Stimulated activated naive CD8-positive, alpha-beta T cell treated with anti-CD3 and anti-CD28 coated beads, Interleukin-15, Interleukin-2, amounts not matched to agents 100 ng/mL and 50 ng/mL, for 24 hours (primary cell): ENCODE results near the gene DCLRE1C.
"Not testable (repeated sequence)": the region's sequence is repeated elsewhere in the genome, so short reads cannot be mapped to it uniquely, and the experiment has no call there.

ENCODE experiments used
- H3K27ac Mint-ChIP-seq: one replicate; pipeline ENCODE4 v1.8.0; 2021; ENCODE audit warnings: mild to moderate bottlenecking, mixed read lengths
- H3K27me3 Mint-ChIP-seq: one replicate; pipeline ENCODE4 v1.8.0; 2021; ENCODE audit warnings: mixed read lengths
- H3K36me3 Mint-ChIP-seq: one replicate; pipeline ENCODE4 v1.8.0; 2021; ENCODE audit warnings: low read depth, mixed read lengths
- H3K4me1 Mint-ChIP-seq: one replicate; pipeline ENCODE4 v1.8.0; 2021; ENCODE audit warnings: low read depth, mixed read lengths
- H3K4me3 Mint-ChIP-seq: one replicate; pipeline ENCODE4 v1.8.0; 2021; ENCODE audit warnings: mild to moderate bottlenecking, mixed read lengths
- H3K9me3 Mint-ChIP-seq: one replicate; pipeline ENCODE4 v1.8.0; 2021; ENCODE audit warnings: mixed read lengths

Gene DCLRE1C

DNA sequence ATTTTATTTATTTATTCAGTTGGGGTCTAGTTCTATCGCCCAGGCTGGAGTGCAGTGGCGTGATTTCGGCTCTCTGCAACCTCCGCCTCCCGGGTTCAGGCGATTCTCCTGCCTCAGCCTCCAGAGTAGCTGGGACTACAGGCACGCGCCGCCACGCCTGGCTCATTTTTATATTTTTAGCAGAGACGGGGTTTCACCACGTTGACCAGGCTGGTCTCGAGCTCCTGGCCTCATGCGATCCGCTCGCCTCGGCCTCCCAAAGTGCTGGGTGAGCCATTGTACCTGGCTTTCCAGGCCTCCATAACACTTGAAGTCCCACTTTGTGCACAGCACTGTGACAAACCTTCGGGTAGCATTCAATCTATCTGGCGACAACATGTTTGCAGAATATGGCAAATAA is 1.0 kb upstream of the DCLRE1C start:
- Mint-ChIP-seq H3K4me1 (peaks cover 50% of the 10 kb centered on the region), H3K27ac (peak overlapping the region; percentile 94), H3K36me3 (peaks cover 9% of the 10 kb centered on the region), H3K9me3 (no peaks in the 10 kb centered on the region), H3K4me3 (peak overlapping the region; percentile 91), H3K27me3 (no peaks in the 10 kb centered on the region)

DNA sequence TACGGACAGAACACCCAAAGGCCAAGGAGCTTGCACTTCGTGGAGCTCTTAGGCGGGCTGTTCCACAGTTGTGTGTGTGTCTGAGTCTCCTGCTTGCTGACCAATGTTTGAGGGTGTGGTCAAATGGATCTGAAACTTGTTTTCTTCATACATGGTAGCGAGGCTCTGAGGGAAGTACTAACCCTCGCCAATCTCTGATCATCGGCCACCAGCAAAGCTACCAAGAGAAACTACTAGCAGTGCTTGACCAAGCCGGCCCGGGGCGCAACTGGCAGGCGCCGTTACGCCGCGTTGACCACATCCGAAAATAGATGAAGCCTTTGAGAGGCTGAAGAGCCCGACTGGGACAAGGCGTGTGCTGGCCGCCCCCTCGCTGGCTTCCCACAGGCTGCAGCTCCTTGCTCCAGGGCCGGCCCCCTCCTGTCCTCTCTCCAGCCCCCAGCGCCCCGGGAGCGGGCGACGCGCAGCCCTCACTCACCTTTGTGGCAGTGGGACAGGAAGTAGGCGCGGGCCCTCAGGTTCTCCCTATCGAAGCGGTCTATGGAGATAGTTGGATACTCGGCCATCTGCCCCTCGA is 384 bp downstream of the DCLRE1C start:
- peak overlapping the region; percentile 94 for H3K27ac Mint-ChIP-seq
- peaks cover 51% of the 10 kb centered on the region for H3K4me1 Mint-ChIP-seq
- peaks cover 13% of the 10 kb centered on the region for H3K36me3 Mint-ChIP-seq
- no peaks in the 10 kb centered on the region for H3K27me3 Mint-ChIP-seq
- peak overlapping the region; percentile 91 for H3K4me3 Mint-ChIP-seq
- no peaks in the 10 kb centered on the region for H3K9me3 Mint-ChIP-seq

DNA sequence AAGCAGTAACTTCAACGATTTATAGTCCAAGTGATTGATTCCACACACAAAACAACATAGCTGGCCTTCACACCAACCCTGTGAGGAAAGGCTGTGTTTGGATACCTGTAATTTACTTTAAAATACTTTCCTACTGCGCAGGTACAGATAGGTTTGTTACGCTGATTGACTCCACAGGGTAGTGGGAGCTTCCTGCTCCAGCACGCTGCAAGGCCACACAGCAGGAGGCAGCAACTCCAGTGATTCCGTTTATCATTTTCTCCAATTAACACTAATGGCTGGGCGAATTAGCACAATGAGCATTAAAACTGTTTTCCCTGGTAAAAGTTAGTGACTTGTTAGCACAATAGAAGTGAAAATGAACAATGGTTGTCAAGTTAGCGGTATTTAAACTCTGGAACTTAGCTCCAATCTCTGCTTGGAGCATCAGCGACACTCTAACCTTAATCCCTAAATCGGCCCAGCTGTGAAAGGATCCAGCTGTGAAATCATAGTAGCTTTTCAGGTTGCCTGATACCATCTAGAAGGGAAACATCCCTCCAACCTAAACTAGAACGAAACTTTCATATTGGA is 959 bp downstream of the DCLRE1C start:
- peaks cover 51% of the 10 kb centered on the region for H3K4me1 Mint-ChIP-seq

DNA sequence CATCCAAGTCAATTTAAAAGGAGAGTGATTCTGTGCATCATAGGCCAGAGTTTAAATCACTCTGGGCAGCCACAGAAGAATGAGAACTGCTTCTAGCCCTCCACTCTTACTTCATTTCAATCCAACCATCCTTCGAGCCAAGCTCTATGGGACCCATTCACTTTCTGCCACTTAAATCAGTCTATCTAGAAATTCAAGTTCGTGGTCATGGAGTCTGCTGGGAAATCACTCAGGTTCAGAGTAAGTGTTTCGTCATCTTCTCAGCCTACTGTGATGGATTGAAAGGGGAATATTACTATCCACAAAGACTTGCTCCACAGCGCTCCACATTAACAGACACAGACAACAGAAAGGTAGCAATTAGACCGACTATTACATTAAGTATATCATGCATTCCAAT is 4.6 kb downstream of the DCLRE1C start:
- Mint-ChIP-seq H3K27me3 (no peaks in the 10 kb centered on the region), H3K9me3 (no peaks in the 10 kb centered on the region), H3K27ac (no peak overlapping the region), H3K4me1 (peaks cover 35% of the 10 kb centered on the region), H3K4me3 (no peak overlapping the region), H3K36me3 (peaks cover 43% of the 10 kb centered on the region)

More for the DNA sequence above, 959 bp downstream of the DCLRE1C start:
- H3K9me3 Mint-ChIP-seq = no peaks in the 10 kb centered on the region
- H3K27ac Mint-ChIP-seq = peak overlapping the region; percentile 94
- H3K4me3 Mint-ChIP-seq = peak overlapping the region; percentile 91
- no peaks in the 10 kb centered on the region for H3K27me3 Mint-ChIP-seq
- H3K36me3 Mint-ChIP-seq = peaks cover 19% of the 10 kb centered on the region

- Mint-ChIP-seq H3K27me3 (no peaks in the 10 kb centered on the region), H3K36me3 (peaks cover 58% of the 10 kb centered on the region), H3K4me1 (peaks cover 25% of the 10 kb centered on the region), H3K27ac (no peak overlapping the region), H3K9me3 (no peaks in the 10 kb centered on the region), H3K4me3 (no peak overlapping the region)
These were observed 6.6 kb downstream of the DCLRE1C start for GRCh38 chr10:14947268-14947667.

GRCh38 chr10:14945108-14945507 is 8.8 kb downstream of the DCLRE1C start:
- H3K27ac Mint-ChIP-seq = no peak overlapping the region
- H3K4me3 Mint-ChIP-seq = no peak overlapping the region
- no peaks in the 10 kb centered on the region for H3K9me3 Mint-ChIP-seq
- H3K27me3 Mint-ChIP-seq = no peaks in the 10 kb centered on the region
- H3K36me3 Mint-ChIP-seq = peaks cover 52% of the 10 kb centered on the region
- H3K4me1 Mint-ChIP-seq = peaks cover 12% of the 10 kb centered on the region

- not testable (repeated sequence) for H3K27ac Mint-ChIP-seq, H3K4me3 Mint-ChIP-seq, H3K9me3 Mint-ChIP-seq, H3K27me3 Mint-ChIP-seq
- Mint-ChIP-seq H3K4me1 (peaks cover 22% of the 10 kb centered on the region), H3K36me3 (peaks cover 51% of the 10 kb centered on the region)
These were observed 11.0 kb downstream of the DCLRE1C start for GRCh38 chr10:14942950-14943338.

DNA sequence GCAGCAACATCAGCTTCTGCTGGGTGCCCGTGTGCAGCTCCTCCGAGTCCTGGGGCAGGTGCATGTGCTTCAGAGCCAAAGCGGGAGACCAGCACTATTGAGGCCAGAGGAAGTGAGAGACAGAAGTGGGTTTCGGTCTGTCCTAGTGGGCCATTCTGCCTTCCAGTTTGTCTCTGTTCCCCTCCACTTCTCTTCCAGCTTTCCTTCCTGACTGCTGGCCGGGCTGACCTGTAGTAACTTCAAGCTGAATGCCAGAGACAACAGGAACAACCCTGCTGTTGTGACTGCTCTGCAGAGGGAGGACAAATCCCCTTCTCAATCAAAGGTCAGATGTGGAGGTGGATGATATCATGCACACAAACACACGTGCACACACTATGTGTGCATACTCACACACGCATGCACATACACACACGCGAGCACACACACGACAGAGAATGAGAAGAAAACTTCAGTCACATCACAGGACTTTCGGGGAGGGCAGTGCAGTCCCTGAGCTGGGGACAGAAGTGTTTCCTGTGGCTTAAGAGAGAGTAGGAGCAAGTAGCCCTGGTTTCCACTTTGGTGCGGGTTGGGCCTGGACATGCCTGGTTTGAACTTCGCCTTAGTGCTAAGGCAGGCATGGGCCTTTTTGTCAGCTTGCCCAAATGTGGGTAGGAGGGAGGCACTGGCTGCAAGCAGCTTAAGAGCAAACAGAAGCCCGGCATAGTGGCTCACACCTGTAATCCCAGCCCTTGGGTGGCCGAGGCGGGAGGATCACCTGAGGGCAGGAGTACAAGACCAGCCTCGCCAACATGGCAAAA is 11.5 kb downstream of the DCLRE1C start:
- Mint-ChIP-seq H3K4me1 (peaks cover 22% of the 10 kb centered on the region), H3K36me3 (peaks cover 51% of the 10 kb centered on the region)
- H3K9me3 Mint-ChIP-seq, H3K4me3 Mint-ChIP-seq, H3K27me3 Mint-ChIP-seq, H3K27ac Mint-ChIP-seq: not testable (repeated sequence)

- not testable (repeated sequence) for H3K27ac Mint-ChIP-seq, H3K4me3 Mint-ChIP-seq, H3K9me3 Mint-ChIP-seq, H3K27me3 Mint-ChIP-seq
- H3K4me1 Mint-ChIP-seq = peaks cover 22% of the 10 kb centered on the region
- peaks cover 40% of the 10 kb centered on the region for H3K36me3 Mint-ChIP-seq
These were observed 14.9 kb downstream of the DCLRE1C start for GRCh38 chr10:14938971-14939370.

- peaks cover 45% of the 10 kb centered on the region for H3K36me3 Mint-ChIP-seq
- H3K9me3 Mint-ChIP-seq = no peaks in the 10 kb centered on the region
- no peak overlapping the region for H3K27ac Mint-ChIP-seq
- H3K27me3 Mint-ChIP-seq = no peaks in the 10 kb centered on the region
- H3K4me1 Mint-ChIP-seq = peaks cover 15% of the 10 kb centered on the region
- H3K4me3 Mint-ChIP-seq = no peak overlapping the region
These were observed 17.3 kb downstream of the DCLRE1C start for GRCh38 chr10:14936584-14936983.

DNA sequence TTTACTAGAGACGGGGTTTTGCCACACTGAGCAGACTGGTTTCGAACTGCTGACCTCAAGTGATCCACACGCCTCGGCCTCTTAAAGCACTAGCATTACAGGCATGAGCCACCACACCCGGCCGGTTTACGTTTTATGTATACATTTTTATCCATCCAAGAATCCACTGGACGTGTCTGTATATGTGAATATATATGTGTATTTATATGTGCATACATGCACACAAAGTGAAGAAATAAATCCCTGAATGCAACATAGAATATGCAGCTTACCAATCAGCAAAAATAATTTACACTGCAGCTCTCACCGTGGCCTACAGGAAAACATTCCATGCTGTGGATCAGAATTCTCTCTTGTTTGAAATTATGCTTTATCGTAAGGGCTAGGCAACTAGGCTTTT is 23.3 kb downstream of the DCLRE1C start:
- H3K36me3 Mint-ChIP-seq = peaks cover 58% of the 10 kb centered on the region
- H3K27ac Mint-ChIP-seq = no peak overlapping the region
- H3K9me3 Mint-ChIP-seq = no peaks in the 10 kb centered on the region

DNA sequence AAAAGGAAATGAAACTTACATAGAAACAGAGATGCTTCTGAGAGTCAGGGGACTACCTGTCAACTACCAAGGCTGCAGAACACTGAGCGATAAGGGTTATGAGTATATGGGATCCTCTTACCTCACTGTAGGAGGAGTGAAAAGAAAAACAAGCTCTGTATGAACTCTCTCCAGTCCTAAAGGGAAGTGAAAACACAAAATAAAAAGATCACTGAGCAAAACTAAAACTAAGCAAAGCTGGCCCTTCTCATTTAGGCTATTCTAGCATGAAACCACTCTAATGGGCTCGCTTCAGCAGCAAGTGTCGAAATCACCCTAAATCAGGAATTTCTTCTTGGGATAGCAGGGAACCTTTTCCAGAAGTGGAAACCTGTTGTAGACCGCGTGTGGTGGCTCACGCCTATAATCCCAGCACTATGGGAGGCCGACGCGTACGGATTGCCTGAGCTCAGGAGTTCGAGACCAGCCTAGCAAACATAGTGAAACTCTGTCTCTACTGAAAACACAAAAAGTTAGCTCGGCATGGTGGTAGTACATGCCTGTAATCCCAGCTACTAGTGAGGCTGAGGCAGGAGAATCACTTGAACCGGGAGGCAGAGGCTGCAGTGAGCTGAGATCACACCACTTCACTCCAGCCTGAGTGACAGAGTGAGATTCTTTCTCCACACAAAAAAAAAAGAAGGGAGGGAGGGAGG is 27.0 kb downstream of the DCLRE1C start:
- Mint-ChIP-seq H3K27ac (no peak overlapping the region), H3K9me3 (no peaks in the 10 kb centered on the region), H3K4me1 (peaks cover 3% of the 10 kb centered on the region), H3K36me3 (peaks cover 60% of the 10 kb centered on the region), H3K4me3 (no peak overlapping the region), H3K27me3 (no peaks in the 10 kb centered on the region)

More for the DNA sequence above, 23.3 kb downstream of the DCLRE1C start:
- Mint-ChIP-seq H3K4me1 (peaks cover 3% of the 10 kb centered on the region), H3K27me3 (no peaks in the 10 kb centered on the region), H3K4me3 (no peak overlapping the region)

DNA sequence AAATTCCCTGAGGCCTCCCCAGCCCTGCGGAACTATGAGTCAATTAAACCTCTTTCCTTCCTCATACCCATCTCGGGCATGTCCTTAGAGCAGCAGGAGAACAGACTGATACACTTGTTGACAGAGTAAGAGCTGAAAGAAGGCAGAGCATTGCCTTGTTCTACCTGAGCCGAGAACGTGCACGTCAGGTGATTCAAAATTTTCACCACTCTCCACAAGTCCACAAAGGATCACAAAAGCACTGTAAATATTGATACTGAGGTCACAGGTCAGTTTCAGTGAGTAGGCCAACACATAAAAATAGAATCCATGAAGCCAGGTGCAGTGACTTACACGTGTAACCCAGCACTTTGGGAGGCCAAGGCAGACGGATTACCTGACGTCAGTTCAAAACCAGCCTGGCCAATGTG is 27.8 kb downstream of the DCLRE1C start:
- no peak overlapping the region for H3K4me3 Mint-ChIP-seq
- no peak overlapping the region for H3K27ac Mint-ChIP-seq
- H3K9me3 Mint-ChIP-seq = no peaks in the 10 kb centered on the region
- no peaks in the 10 kb centered on the region for H3K27me3 Mint-ChIP-seq
- peaks cover 66% of the 10 kb centered on the region for H3K36me3 Mint-ChIP-seq
- peaks cover 3% of the 10 kb centered on the region for H3K4me1 Mint-ChIP-seq

DNA sequence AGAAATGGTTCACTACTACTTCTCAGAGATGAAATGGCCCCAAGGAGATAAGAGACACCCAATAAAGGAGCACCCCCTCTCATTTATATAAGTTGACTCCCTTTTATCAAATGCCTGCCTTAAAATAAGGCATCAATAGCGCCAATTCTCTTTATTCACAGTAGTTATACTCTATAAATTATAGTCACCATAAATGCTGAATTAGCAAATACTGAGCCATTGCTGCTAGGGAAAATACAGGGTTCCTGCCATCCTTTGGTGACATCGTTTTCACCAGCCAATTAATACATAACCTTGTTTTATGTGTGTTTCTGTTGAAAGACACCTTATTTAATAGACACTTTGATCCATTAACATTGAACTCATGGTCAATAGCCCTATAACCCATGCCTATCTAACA is 28.6 kb downstream of the DCLRE1C start:
- Mint-ChIP-seq H3K27ac (no peak overlapping the region), H3K9me3 (no peaks in the 10 kb centered on the region), H3K4me1 (peaks cover 3% of the 10 kb centered on the region)

DNA sequence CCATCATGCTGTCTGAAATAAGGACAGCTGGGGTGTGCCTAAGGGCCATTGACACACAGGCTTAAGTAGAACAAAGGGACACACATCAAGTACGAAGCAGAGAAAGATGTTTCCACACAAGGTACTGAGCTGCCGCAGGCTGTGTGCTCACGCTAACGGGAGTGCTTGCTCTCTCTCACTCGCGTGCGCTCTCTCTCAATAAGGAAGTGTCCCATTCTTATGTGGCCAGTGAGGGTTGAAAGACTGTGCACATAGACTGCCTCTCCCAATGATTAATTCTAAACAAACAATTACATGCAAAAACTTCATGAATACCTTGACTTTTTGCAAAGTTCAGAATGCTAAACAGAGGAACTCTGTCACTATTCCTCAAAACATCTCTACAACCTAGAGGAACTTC is 29.9 kb downstream of the DCLRE1C start:
- Mint-ChIP-seq H3K27me3 (no peaks in the 10 kb centered on the region), H3K4me1 (peaks cover 3% of the 10 kb centered on the region), H3K27ac (no peak overlapping the region), H3K9me3 (no peaks in the 10 kb centered on the region), H3K36me3 (peaks cover 79% of the 10 kb centered on the region), H3K4me3 (no peak overlapping the region)

More for the DNA sequence above, 28.6 kb downstream of the DCLRE1C start:
- no peaks in the 10 kb centered on the region for H3K27me3 Mint-ChIP-seq
- no peak overlapping the region for H3K4me3 Mint-ChIP-seq
- peaks cover 66% of the 10 kb centered on the region for H3K36me3 Mint-ChIP-seq
